ENCODE data around the gene LAMA3. TPM values are rescaled to one million over a fixed set of nuclear protein-coding genes. Genes with fewer than 3 reads are reported as not detected.

LAMA3 gene
- total RNA-seq, 1 donor from 2014 or later: 69.8 TPM

GRCh38 chr18:23721696-23722480 lies 32.6 kb downstream of the LAMA3 start:
- H3K4me3 ChIP-seq (ENCODE audit: low read depth, low read length): no peak overlapping the region
- no peak for DNase-seq (ENCODE audit: low read depth)
- TF ChIP-seq CTCF (conservative IDR thresholded peaks at IDR 0.05; ENCODE audit: low read depth, low read length): no peak

GRCh38 chr18:23722646-23723045 lies 33.4 kb downstream of the LAMA3 start:
- TF ChIP-seq CTCF (conservative IDR thresholded peaks at IDR 0.05; ENCODE audit: low read depth, low read length): no peak
- H3K4me3 ChIP-seq (ENCODE audit: low read depth, low read length): no peak overlapping the region
- DNase-seq (ENCODE audit: low read depth): no peak

GRCh38 chr18:23723121-23723520 lies 33.9 kb downstream of the LAMA3 start:
- H3K4me3 ChIP-seq (ENCODE audit: low read depth, low read length): no peak overlapping the region
- TF ChIP-seq CTCF (conservative IDR thresholded peaks at IDR 0.05; ENCODE audit: low read depth, low read length): no peak
- DNase-seq (ENCODE audit: low read depth): no peak

- H3K4me3 ChIP-seq (ENCODE audit: low read depth, low read length): no peak overlapping the region
- DNase-seq (ENCODE audit: low read depth): no peak
- no peak for TF ChIP-seq CTCF (conservative IDR thresholded peaks at IDR 0.05; ENCODE audit: low read depth, low read length)
Observed at GRCh38 chr18:23724681-23725080, 35.4 kb downstream of the LAMA3 start.

GRCh38 chr18:23725351-23725750 lies 36.1 kb downstream of the LAMA3 start:
- no peak overlapping the region for H3K4me3 ChIP-seq (ENCODE audit: low read depth, low read length)
- no peak for DNase-seq (ENCODE audit: low read depth)
- TF ChIP-seq CTCF (conservative IDR thresholded peaks at IDR 0.05; ENCODE audit: low read depth, low read length): no peak

- no peak for TF ChIP-seq CTCF (conservative IDR thresholded peaks at IDR 0.05; ENCODE audit: low read depth, low read length)
- DNase-seq (ENCODE audit: low read depth): no peak
- no peak overlapping the region for H3K4me3 ChIP-seq (ENCODE audit: low read depth, low read length)
Observed at GRCh38 chr18:23725827-23726661, 36.8 kb downstream of the LAMA3 start.
